ENCODE measurements around the gene UCHL1. TPM values are rescaled to one million over a fixed set of nuclear protein-coding genes. Genes with fewer than 3 reads are reported as not detected.

UCHL1 gene
- total and polyA plus RNA-seq, 2 of the 13 experiments (the other 11 are each of a cell fraction or from before 2014, with no cell fraction given) = not detected

DNA sequence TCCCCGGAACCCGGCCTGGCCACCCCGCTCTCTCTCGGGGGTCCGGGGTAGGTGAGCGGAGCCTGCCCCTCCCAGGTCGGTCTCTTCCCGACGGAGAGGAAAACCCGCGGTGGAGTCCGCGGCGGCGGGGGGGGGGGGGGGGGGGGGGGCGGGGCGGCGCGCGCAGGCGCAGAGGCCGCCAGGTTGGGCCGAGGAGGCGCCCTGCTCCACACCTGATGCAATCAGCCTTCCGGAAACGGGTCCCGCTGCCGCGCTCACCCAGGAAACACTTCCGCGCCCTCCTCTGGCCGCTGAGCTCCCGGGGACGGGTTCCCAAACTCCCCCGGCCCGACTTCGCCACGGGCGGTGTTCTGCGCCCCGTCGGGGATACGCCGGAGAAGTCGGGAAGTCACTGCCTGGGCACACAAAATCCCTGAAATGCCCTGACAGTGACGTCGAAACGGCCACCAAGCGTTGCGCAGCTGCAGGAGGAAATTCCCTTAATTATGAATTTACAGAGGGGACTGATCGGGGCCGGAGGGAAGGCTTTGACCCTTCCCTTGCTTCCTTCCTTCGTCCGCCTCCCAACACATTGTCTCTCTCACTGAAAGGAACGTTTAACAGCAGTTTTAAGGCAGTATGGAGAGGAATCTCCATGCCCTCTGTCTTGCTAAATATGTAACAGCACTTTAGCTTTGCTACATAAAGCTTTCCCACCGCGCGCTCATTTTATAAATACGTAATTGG, 40.3 kb upstream of the UCHL1 start (continued):
- peak; percentile 50; the same call in 1 of the 2 replicates for TF ChIP-seq ZNF274 (CRISPR knock-in tag; IDR thresholded peaks at IDR 0.05)
- TF ChIP-seq PLRG1 (conservative IDR thresholded peaks at IDR 0.05) = no peak
- 0 out of 2 replicates have a peak, but pooled peaks have one; percentile 6 for TF ChIP-seq RFX5 (IDR thresholded peaks at IDR 0.05; ENCODE audit: low read depth, low read length)
- TF ChIP-seq ZNF282 (IDR thresholded peaks at IDR 0.05; ENCODE audit: partially characterized antibody) = no peak
- TF ChIP-seq ZNF570 (CRISPR knock-in tag; IDR thresholded peaks at IDR 0.05; ENCODE audit: borderline replicate concordance) = no peak
- no peak; the same call in 1 of the 2 replicates for TF ChIP-seq ZNF335 (CRISPR knock-in tag; IDR thresholded peaks at IDR 0.05)
- TF ChIP-seq ZNF850 (CRISPR knock-in tag; conservative IDR thresholded peaks at IDR 0.05) = no peak
- TF ChIP-seq ZBTB1 (CRISPR knock-in tag; IDR thresholded peaks at IDR 0.05; ENCODE audit: borderline replicate concordance) = no peak
- no peak for TF ChIP-seq ARID2 (CRISPR knock-in tag; IDR thresholded peaks at IDR 0.05; ENCODE audit: borderline replicate concordance)
- TF ChIP-seq HDAC1 (CRISPR knock-in tag; IDR thresholded peaks at IDR 0.05) = peak; percentile 67
- peak; percentile 65 for TF ChIP-seq ZBTB43 (CRISPR knock-in tag; conservative IDR thresholded peaks at IDR 0.05)
- TF ChIP-seq ZKSCAN1 (IDR thresholded peaks at IDR 0.05; ENCODE audit: low read length) = no peak
- no peak for TF ChIP-seq SATB2 (CRISPR knock-in tag; IDR thresholded peaks at IDR 0.05)
- peak; percentile 72 for TF ChIP-seq SPEN (CRISPR knock-in tag; IDR thresholded peaks at IDR 0.05; ENCODE audit: low read depth)
- no peak for TF ChIP-seq NR3C1 (CRISPR knock-in tag; IDR thresholded peaks at IDR 0.05)
- no peak for TF ChIP-seq MBD4 (IDR thresholded peaks at IDR 0.05; ENCODE audit: borderline replicate concordance, low read length)
- TF ChIP-seq JDP2 (CRISPR knock-in tag; IDR thresholded peaks at IDR 0.05; ENCODE audit: borderline replicate concordance) = no peak
- 0 out of 2 replicates have a peak, but pooled peaks have one; percentile 62 for TF ChIP-seq ZNF567 (CRISPR knock-in tag; IDR thresholded peaks at IDR 0.05; ENCODE audit: borderline replicate concordance)
- no peak for TF ChIP-seq JUND (CRISPR knock-in tag; IDR thresholded peaks at IDR 0.05)
- 0 out of 2 replicates have a peak, but pooled peaks have one; percentile 72 for TF ChIP-seq SRY (CRISPR knock-in tag; IDR thresholded peaks at IDR 0.05)
- TF ChIP-seq EED (CRISPR knock-in tag; IDR thresholded peaks at IDR 0.05) = peak; percentile 51; the same call in 1 of the 2 replicates
- TF ChIP-seq SOX6 (IDR thresholded peaks at IDR 0.05) = no peak
- peak; percentile 72 for TF ChIP-seq SOX6 (CRISPR knock-in tag; IDR thresholded peaks at IDR 0.05)
- no peak for TF ChIP-seq FOSL1 (CRISPR knock-in tag; IDR thresholded peaks at IDR 0.05; ENCODE audit: borderline replicate concordance)
- TF ChIP-seq HDAC2 (CRISPR knock-in tag; IDR thresholded peaks at IDR 0.05) = peak; percentile 68
- no peak for TF ChIP-seq PCBP2 (optimal IDR thresholded peaks at IDR 0.05; ENCODE audit: low read depth, low read length, poor library complexity, severe bottlenecking)
- 0 out of 2 replicates have a peak, but pooled peaks have one; percentile 43 for TF ChIP-seq HMG20B (CRISPR knock-in tag; conservative IDR thresholded peaks at IDR 0.05)
- no peak for TF ChIP-seq SP1 (IDR thresholded peaks at IDR 0.05)
- peak; percentile 50; the same call in 1 of the 2 replicates for TF ChIP-seq SP1 (CRISPR knock-in tag; IDR thresholded peaks at IDR 0.05)
- no peak for TF ChIP-seq RAD51 (IDR thresholded peaks at IDR 0.05; ENCODE audit: borderline replicate concordance)
- TF ChIP-seq SMARCE1 (IDR thresholded peaks at IDR 0.05; ENCODE audit: borderline replicate concordance) = no peak
- TF ChIP-seq PCBP1 (IDR thresholded peaks at IDR 0.05; ENCODE audit: borderline replicate concordance, low read depth, low read length) = 0 out of 2 replicates have a peak, but pooled peaks have one; percentile 83
- TF ChIP-seq ZNF577 (CRISPR knock-in tag; IDR thresholded peaks at IDR 0.05; ENCODE audit: borderline replicate concordance, low read depth) = no peak
- TF ChIP-seq ZNF446 (CRISPR knock-in tag; IDR thresholded peaks at IDR 0.05) = no peak
- TF ChIP-seq KLF12 (CRISPR knock-in tag; IDR thresholded peaks at IDR 0.05; ENCODE audit: borderline replicate concordance) = peak; percentile 77; the same call in 1 of the 2 replicates
